ENCODE results near the gene USP24. TPM values are rescaled to one million over a fixed set of nuclear protein-coding genes. Genes with fewer than 3 reads are reported as not detected.

Gene USP24
- total and polyA plus RNA-seq, 2 donors (not counting 3 experiments of a cell fraction or from before 2014, with no cell fraction given), result 8.2 to 30.0 TPM

DNA sequence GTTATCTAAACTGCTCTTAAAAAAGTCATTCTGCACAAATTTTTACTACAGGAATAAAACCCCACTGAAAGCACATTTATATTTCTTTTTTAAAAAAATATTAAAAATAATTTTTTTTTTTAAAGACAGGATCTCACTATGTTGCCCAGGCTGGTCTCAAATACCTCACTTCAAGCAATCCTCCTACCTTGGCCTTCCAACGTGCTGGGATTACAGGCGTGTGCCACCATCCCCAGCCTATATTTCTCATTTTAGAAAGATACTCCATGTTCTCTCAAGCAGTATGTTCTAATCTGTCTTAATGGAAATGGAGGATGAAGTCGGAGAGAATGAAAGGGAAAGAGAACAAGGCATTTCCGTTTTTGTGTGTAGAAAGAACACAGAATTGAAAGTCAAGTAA is 17.1 kb downstream of the USP24 start:
- TF ChIP-seq MYC (IDR thresholded peaks at IDR 0.05; ENCODE audit: low read depth, low read length), result no peak
- no peak for TF ChIP-seq POLR2AphosphoS5 (IDR thresholded peaks at IDR 0.05; ENCODE audit: insufficient read depth, low read depth, low read length)
- TF ChIP-seq, protein P1, sequence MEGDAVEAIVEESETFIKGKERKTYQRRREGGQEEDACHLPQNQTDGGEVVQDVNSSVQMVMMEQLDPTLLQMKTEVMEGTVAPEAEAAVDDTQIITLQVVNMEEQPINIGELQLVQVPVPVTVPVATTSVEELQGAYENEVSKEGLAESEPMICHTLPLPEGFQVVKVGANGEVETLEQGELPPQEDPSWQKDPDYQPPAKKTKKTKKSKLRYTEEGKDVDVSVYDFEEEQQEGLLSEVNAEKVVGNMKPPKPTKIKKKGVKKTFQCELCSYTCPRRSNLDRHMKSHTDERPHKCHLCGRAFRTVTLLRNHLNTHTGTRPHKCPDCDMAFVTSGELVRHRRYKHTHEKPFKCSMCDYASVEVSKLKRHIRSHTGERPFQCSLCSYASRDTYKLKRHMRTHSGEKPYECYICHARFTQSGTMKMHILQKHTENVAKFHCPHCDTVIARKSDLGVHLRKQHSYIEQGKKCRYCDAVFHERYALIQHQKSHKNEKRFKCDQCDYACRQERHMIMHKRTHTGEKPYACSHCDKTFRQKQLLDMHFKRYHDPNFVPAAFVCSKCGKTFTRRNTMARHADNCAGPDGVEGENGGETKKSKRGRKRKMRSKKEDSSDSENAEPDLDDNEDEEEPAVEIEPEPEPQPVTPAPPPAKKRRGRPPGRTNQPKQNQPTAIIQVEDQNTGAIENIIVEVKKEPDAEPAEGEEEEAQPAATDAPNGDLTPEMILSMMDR (IDR thresholded peaks at IDR 0.05; ENCODE audit: extremely low read depth in 1 of 2, insufficient read depth in 1 of 2, low read depth in 1 of 2, low read length in 2 of 2), result no peak
- TF ChIP-seq FOS (IDR thresholded peaks at IDR 0.05; ENCODE audit: borderline replicate concordance, insufficient read depth, low read length), result no peak
- no peak for TF ChIP-seq GATA2 (IDR thresholded peaks at IDR 0.05; ENCODE audit: insufficient read depth, insufficient read length, low read depth, low read length)
- no peak for TF ChIP-seq EZH2 (IDR thresholded peaks at IDR 0.05; ENCODE audit: borderline replicate concordance, low read depth, low read length, severe bottlenecking)
- intact Hi-C loops (cut with micrococcal nuclease), result no loop called here
- ChIA-PET CTCF (no interaction called here), POLR2A (no interaction called here)
- no peak overlapping the region for H3K4me3 ChIP-seq (replicated peaks in 1 of 3; ENCODE audit: insufficient read depth in 1 of 3, low read depth in 1 of 3, low read length in 3 of 3)
- H3K36me3 ChIP-seq (ENCODE audit: control insufficient read depth in 2 of 2, extremely low read depth in 1 of 2, insufficient read depth in 2 of 2, low read length in 2 of 2), result no peaks in the 10 kb centered on the region
- no peaks in the 10 kb centered on the region for H3K9me1 ChIP-seq (replicated peaks; ENCODE audit: control insufficient read depth, extremely low read depth, insufficient read depth, low read length)
- DNase-seq (ENCODE audit: low read depth, low spot score) (no peak), FAIRE-seq (no peak)
- H2AFZ ChIP-seq (ENCODE audit: low read depth, low read length), result no peak overlapping the region
- H3K4me2 ChIP-seq (ENCODE audit: insufficient read depth, low read length), result no peak overlapping the region
- H3K27me3 ChIP-seq (ENCODE audit: control insufficient read depth in 2 of 2, insufficient read depth in 2 of 2, low read length in 2 of 2), result no peaks in the 10 kb centered on the region
- BruUV-seq (replicated peaks), result no TSS peak
- H3K79me2 ChIP-seq (ENCODE audit: control insufficient read depth, insufficient read depth, low read length), result peaks cover 17% of the 10 kb centered on the region
- H3K9ac ChIP-seq (replicated peaks; ENCODE audit: extremely low read depth, insufficient read depth, low read length), result no peak overlapping the region
- no peaks in the 10 kb centered on the region for H3K9me3 ChIP-seq (replicated peaks; ENCODE audit: control insufficient read depth, insufficient read depth, low read length)
- H3K4me1 ChIP-seq (ENCODE audit: control insufficient read depth, extremely low read depth, insufficient read depth, low read length), result peaks cover 3% of the 10 kb centered on the region
- H3K27ac ChIP-seq (ENCODE audit: insufficient read depth, low read depth, low read length), result no peak overlapping the region
- dilution Hi-C loops (cut with MboI; ENCODE audit: extremely low pct_ligation_motif_present, low sequenced_read_pairs), result no loop called here
- H4K20me1 ChIP-seq (replicated peaks; ENCODE audit: control insufficient read depth, extremely low read depth, insufficient read depth, low read length), result peaks cover 15% of the 10 kb centered on the region

DNA sequence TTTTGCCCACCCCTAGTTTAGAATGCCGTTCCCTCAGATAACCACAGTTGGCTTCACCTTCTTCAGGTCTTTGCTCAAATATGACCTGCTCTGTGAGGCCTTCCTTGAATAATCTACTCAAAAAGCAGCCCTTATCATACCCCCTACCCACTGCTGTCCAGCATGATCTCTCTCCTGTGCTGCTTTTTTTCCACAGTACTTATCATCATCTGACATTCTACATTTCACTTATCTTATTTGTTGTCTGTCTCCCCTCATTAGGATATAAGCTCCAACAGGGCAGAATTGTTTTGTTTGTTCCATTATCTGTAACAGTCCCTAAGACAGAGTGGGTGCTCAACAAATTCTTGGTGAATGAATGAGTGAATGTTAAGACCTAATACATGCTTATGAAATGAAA is 18.1 kb downstream of the USP24 start:
- intact Hi-C loops (cut with micrococcal nuclease) (no loop called here), dilution Hi-C loops (cut with MboI; ENCODE audit: extremely low pct_ligation_motif_present, low sequenced_read_pairs) (no loop called here)
- H3K4me2 ChIP-seq (ENCODE audit: insufficient read depth, low read length), result no peak overlapping the region
- H2AFZ ChIP-seq (ENCODE audit: low read depth, low read length), result no peak overlapping the region
- BruUV-seq (replicated peaks), result no TSS peak
- no peaks in the 10 kb centered on the region for H3K36me3 ChIP-seq (ENCODE audit: control insufficient read depth in 2 of 2, extremely low read depth in 1 of 2, insufficient read depth in 2 of 2, low read length in 2 of 2)
- ChIA-PET CTCF (interaction anchor here (1.3 kb wide), 1 partner anchor 12 kb away, joined by 4 read pairs; no protein-coding TSS in a partner anchor), POLR2A (no interaction called here)
- H3K9ac ChIP-seq (replicated peaks; ENCODE audit: extremely low read depth, insufficient read depth, low read length), result no peak overlapping the region
- no peaks in the 10 kb centered on the region for H3K9me3 ChIP-seq (replicated peaks; ENCODE audit: control insufficient read depth, insufficient read depth, low read length)
- H3K9me1 ChIP-seq (replicated peaks; ENCODE audit: control insufficient read depth, extremely low read depth, insufficient read depth, low read length), result no peaks in the 10 kb centered on the region
- FAIRE-seq (no peak), DNase-seq (ENCODE audit: low read depth, low spot score) (no peak)
- no peaks in the 10 kb centered on the region for H3K4me1 ChIP-seq (ENCODE audit: control insufficient read depth, extremely low read depth, insufficient read depth, low read length)
- H3K79me2 ChIP-seq (ENCODE audit: control insufficient read depth, insufficient read depth, low read length), result peaks cover 15% of the 10 kb centered on the region
- H4K20me1 ChIP-seq (replicated peaks; ENCODE audit: control insufficient read depth, extremely low read depth, insufficient read depth, low read length), result peaks cover 9% of the 10 kb centered on the region
- no peak for TF ChIP-seq MYC (IDR thresholded peaks at IDR 0.05; ENCODE audit: low read depth, low read length)
- TF ChIP-seq, protein P2, sequence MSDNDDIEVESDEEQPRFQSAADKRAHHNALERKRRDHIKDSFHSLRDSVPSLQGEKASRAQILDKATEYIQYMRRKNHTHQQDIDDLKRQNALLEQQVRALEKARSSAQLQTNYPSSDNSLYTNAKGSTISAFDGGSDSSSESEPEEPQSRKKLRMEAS (IDR thresholded peaks at IDR 0.05; ENCODE audit: insufficient read depth, insufficient read length), result no peak
- TF ChIP-seq GATA2 (IDR thresholded peaks at IDR 0.05; ENCODE audit: insufficient read depth, insufficient read length, low read depth, low read length), result no peak
- TF ChIP-seq JUN (IDR thresholded peaks at IDR 0.05; ENCODE audit: borderline replicate concordance, insufficient read depth, insufficient read length, low read depth), result no peak
- TF ChIP-seq POLR2AphosphoS5 (IDR thresholded peaks at IDR 0.05; ENCODE audit: insufficient read depth, low read depth, low read length), result no peak
- TF ChIP-seq FOS (IDR thresholded peaks at IDR 0.05; ENCODE audit: borderline replicate concordance, insufficient read depth, low read length), result no peak
- TF ChIP-seq, protein P1 (IDR thresholded peaks at IDR 0.05; ENCODE audit: extremely low read depth in 1 of 2, insufficient read depth in 1 of 2, low read depth in 1 of 2, low read length in 2 of 2), result no peak
- no peak for TF ChIP-seq POLR2A (IDR thresholded peaks at IDR 0.05; ENCODE audit: low read depth, low read length)
- no peak for TF ChIP-seq EZH2 (IDR thresholded peaks at IDR 0.05; ENCODE audit: borderline replicate concordance, low read depth, low read length, severe bottlenecking)
- no peaks in the 10 kb centered on the region for H3K27me3 ChIP-seq (ENCODE audit: control insufficient read depth in 2 of 2, insufficient read depth in 2 of 2, low read length in 2 of 2)
- no peak overlapping the region for H3K4me3 ChIP-seq (replicated peaks in 1 of 3; ENCODE audit: insufficient read depth in 1 of 3, low read depth in 1 of 3, low read length in 3 of 3)
- no peak overlapping the region for H3K27ac ChIP-seq (ENCODE audit: insufficient read depth, low read depth, low read length)

Data from endothelial cell of umbilical vein (primary cell).